G401.6 (cell line): ENCODE results near the gene DGCR6.
"Not testable (repeated sequence)": the region's sequence is repeated elsewhere in the genome, so short reads cannot be mapped to it uniquely, and the experiment has no call there.

Source experiments
- FAIRE-seq: peaks from 2 replicates; lab custom pipeline; 2012; peaks lifted over from hg19 to GRCh38; lab: Jason Lieb, UNC

DGCR6 gene

DNA sequence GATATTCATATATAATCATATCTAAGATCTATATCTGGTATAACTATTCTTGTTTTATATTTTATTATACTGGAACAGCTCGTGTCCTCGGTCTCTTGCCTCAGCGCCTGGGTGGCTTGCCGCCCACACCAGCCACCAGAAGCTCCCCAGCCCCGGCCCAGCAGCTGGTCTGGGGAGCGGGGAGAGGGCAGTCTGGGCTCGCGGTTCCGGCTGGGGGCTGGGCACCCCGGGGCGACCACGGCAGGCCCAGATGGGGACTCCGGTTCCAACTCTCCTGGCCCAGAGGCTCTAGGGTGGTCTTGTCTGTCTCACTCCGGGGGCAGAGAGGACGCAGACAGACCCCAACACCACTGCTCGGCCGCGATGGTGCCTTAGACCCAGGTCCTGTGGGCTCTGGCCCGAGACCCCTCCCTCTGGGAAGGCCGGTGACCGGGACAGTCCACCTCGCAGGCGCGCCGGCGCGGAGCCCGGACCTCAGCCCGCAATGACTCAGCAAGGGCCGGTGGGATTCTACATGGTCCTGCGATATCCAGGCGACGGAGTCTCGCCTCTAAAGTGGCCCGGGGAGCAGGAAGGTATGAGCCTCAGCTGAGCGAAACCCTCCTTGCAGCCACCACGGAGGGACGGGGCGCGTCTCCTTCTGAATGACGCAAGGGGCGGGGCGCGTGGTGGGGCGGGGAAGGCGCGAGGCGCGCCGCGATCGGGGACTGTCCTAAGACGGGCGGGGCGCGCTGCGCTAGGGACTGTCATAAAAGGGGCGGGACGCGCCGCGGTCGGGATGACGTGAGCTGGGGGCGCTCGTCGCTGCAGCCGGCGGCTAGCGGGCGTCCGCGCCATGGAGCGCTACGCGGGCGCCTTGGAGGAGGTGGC, at the start of gene DGCR6:
TSS of gene DGCR6 (plus strand) at position 781 of the 870 bp plus-strand sequence. CDS start at position 836, 55 bp downstream.
- no peak for FAIRE-seq

GRCh38 chr22:18859314-18859713, 46.8 kb upstream of the DGCR6 start:
- not testable (repeated sequence) for FAIRE-seq

GRCh38 chr22:18881260-18881659, 24.9 kb upstream of the DGCR6 start:
- FAIRE-seq: not testable (repeated sequence)

DNA sequence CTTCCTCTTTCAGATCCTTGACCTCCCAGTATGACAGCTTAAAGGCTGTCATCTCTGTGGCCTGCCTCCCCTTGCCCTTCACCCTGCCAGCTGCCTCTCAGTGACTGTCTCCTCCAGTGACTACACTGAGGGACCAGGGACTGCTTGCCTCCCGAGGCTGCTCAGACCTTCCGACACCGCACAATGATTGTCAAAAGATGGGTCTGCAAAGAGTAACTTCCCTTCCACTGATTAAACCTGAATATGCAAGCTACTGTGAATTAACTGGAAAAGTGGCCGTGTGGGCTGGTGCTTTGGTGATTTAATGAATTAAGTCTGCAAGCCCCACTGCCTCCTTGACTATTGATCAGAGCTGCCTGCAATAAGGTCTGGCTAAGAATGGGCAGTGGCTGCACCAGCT, 21.7 kb upstream of the DGCR6 start:
- not testable (repeated sequence) for FAIRE-seq

- no peak for FAIRE-seq
Measured at GRCh38 chr22:18888115-18888514, 18.0 kb upstream of the DGCR6 start.

GRCh38 chr22:18890510-18891192, 15.5 kb upstream of the DGCR6 start:
- FAIRE-seq: peak; percentile 100

DNA sequence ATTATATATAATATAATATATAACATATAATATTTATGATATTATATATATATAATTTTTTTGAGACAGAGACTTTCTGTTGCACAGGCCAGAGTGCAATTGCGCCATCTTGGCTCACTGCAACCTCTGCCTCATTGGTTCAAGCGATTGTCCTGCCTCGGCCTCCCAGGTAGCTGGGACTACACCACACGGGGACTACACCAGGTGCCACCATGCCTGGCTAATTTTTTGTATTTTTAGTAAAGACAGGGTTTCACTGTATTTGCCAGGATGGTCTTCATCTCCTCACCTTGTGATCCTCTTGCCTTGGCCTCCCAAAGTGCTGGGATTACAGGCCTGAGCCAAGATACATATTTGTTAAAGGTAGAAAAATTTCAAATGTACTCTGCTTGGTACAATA, 12.3 kb upstream of the DGCR6 start:
- FAIRE-seq: not testable (repeated sequence)

- peak; percentile 100 for FAIRE-seq
Measured at GRCh38 chr22:18896037-18896657, 10.0 kb upstream of the DGCR6 start.

DNA sequence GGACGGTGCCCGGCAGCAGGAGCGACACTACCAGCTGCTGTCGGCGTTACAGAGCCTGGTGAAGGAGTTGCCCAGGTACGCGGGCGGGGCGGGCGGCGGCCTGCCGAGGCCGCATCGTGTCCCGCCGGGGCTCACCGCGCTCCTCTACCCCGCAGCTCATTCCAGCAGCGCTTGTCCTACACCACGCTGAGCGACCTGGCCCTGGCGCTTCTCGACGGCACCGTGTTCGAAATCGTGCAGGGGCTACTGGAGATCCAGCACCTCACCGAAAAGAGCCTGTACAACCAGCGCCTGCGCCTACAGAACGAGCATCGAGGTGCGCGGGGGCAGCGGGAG, 258 bp downstream of the DGCR6 start:
- not testable (repeated sequence) for FAIRE-seq

GRCh38 chr22:18906896-18907295, 776 bp downstream of the DGCR6 start:
- FAIRE-seq: no peak

GRCh38 chr22:18909556-18909955, 3.4 kb downstream of the DGCR6 start:
- no peak for FAIRE-seq

DNA sequence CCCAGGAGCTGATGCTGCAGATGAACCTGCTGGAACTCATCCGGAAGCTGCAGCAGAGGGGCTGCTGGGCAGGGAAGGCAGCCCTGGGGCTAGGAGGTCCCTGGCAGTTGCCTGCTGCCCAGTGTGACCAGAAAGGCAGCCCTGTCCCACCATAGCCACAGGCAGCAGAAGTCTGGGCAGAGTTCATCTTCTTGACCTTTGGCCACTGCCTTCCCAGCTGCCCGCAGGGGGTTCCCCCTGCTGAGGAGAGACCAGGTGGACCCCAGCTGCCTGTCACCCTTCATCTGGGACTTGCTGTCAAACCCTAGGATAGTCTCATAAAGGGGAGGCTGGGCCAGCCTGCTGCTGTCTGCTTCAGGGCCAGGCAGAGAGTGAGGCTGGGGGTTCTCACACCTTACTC, 5.4 kb downstream of the DGCR6 start:
- not testable (repeated sequence) for FAIRE-seq

DNA sequence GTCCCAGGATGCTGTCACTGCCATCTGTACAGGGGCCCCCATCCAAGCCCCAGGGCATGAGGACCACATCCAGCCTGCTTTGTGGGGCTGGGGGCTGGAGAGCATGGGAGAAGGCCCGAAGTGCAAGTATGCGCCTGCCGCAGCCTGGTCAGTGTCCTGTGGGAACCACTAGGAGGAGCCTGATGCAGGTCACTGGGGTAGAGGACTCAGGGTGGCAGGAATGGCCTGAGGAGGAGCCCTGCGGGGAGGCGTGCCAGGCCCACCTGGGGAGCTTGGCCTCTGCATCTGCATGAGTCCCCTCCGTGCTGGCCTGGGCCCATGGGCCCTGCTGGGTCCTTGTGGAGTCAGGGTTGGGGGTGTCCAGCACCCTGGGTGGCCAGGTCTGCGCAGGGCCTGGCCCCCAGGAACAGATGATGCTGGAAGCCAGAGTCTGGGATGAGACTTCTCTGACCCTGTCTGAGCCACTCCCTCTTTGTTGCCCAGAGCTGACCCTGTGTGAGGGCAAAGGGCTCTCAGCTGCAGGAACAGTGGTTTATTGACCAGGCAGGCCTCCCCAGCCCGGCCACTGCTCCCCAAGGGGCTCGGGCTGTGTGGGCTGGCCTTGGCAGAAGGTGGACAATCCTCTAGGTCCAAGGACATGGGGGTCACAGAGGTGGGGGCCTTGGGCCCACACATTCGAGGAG, 6.3 kb downstream of the DGCR6 start:
- not testable (repeated sequence) for FAIRE-seq

- not testable (repeated sequence) for FAIRE-seq
Measured at GRCh38 chr22:18914558-18914957, 8.4 kb downstream of the DGCR6 start.

GRCh38 chr22:18915550-18915949, 9.4 kb downstream of the DGCR6 start:
- FAIRE-seq: not testable (repeated sequence)

DNA sequence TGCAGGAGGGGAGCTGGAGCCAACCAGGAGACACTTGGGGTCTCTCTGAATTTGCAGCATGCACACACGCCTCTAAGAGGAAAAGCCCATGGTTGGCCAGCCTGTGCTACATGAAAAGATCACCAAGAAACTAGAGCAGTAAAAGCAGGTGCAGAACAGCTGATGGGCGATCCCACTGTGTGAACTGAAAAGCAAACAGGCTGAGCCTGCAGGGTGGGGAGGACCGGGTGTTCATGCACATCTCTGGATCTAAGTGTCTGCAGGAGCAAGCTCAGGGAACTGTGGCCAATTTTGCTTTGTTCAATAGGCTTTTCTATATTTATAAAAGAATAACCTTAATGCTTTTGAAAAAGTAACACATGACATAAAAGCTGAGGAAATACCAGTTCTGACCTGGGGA, 11.7 kb downstream of the DGCR6 start:
- FAIRE-seq: peak; percentile 39

GRCh38 chr22:18920257-18920902, 14.3 kb downstream of the DGCR6 start:
- FAIRE-seq: not testable (repeated sequence)

GRCh38 chr22:18925368-18926064, 19.4 kb downstream of the DGCR6 start:
- FAIRE-seq: no peak

DNA sequence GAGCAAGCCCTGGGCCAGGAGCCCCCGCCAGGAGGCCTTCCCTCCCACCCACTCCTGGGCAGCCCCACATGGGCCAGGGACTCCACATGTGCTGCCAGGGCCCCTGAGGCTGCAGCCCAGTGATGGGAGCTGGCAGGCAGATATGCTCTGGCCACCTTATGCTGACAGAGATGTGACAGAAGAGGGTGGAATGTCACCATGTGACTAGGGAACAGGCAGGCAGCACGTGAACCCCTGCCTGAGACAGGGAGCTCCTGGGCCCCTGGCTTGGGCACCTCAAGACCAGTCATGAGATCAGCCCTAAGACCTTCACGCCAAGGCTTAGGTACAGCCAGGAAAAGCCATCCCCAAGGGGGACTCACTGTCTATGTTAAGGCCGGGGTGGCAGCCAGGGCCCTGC, 20.9 kb downstream of the DGCR6 start:
- FAIRE-seq: no peak

- FAIRE-seq: no peak
Measured at GRCh38 chr22:18927573-18927972, 21.5 kb downstream of the DGCR6 start.

DNA sequence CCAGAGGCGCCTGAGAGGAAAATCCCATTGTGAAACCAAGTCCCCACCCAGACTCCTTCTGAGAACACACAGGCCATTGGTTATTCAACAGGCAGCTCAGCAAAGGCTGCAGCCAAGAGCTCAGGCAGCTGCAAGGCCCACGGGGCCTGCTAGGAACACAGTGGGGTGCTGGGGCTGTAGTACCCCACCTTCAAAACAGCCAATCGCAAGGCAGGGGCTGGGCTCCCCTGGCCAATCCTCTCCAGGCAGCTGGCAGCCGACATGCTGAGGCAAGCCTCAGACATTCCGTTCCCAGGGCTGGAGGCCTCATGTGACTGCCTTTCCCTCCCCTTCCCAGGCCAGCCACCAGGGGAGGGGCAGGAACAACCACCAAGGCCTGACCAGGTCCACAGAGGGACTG, 23.3 kb downstream of the DGCR6 start:
- peak; percentile 99 for FAIRE-seq
